Upper lobe of left lung (tissue), 4 donors: ENCODE measurements around the gene VPS36.

ENCODE experiments used
- CTCF ChIP-seq, 6 experiments: fragments of 450-650 bp in 4 of 6; fragments of 200-600 bp in 2 of 6; sonication (generic) in 2 of 6; IDR thresholded peaks; one replicate each; pipeline ENCODE4 v1.5.1; 2016 to 2019; ENCODE audit warnings: antibody characterized with exemption in 6 of 6
- EP300 ChIP-seq, 4 donors: sonication (generic); formaldehyde crosslinking; IDR thresholded peaks; one replicate each; pipeline ENCODE4 v1.5.1; 2017; ENCODE audit warnings: antibody characterized with exemption in 4 of 4, control low read depth in 2 of 4
- POLR2A ChIP-seq, 4 donors: fragments of 450-650 bp; IDR thresholded peaks; one replicate each; pipeline ENCODE4 v1.5.1; 2016 to 2017; ENCODE audit warnings: antibody characterized with exemption in 4 of 4, mild to moderate bottlenecking in 2 of 4

DNA sequence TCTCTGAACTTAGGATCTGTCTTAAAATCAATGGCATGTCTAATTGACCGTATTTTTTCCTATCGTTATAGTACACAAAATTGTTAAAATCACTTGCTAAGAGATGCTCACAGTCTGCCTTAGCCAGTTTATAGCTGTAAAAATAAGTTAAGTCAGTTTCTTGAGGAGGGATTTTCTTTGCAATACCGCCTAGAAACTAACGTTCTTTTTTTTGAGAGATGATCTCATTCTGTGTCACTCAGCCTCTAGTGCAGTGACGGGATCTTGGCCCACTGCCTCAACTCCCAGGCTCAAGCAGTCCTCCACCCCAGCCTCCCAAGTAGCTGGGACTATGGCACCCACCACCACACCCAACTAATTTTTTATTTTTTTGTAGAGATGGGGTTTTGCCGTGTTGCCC lies 9.2 kb upstream of the VPS36 start:
- TF ChIP-seq CTCF (IDR thresholded peaks at IDR 0.05) (no peak), POLR2A (IDR thresholded peaks at IDR 0.05) (no peak), EP300 (IDR thresholded peaks at IDR 0.05) (no peak)
